Loucy (cell line): ENCODE data around the gene FAM222B.

Experiments
- H2AFZ ChIP-seq: fragments of 200-600 bp; sonication (generic); 2 replicates; pipeline ENCODE4 v1.6.0; 2016; ENCODE audit warnings: antibody characterized with exemption, mild to moderate bottlenecking, low read length, moderate library complexity
- H3F3A ChIP-seq: fragments of 200-600 bp; 2 replicates; pipeline ENCODE4 v1.6.0; 2016; ENCODE audit warnings: antibody characterized with exemption, low read depth, mild to moderate bottlenecking
- H3K27me3 ChIP-seq: fragments of 200-600 bp; sonication (generic); 2 replicates; pipeline ENCODE4 v1.6.1; 2014; ENCODE audit warnings: low read length, mild to moderate bottlenecking; ENCODE audit not compliant: insufficient read depth, poor library complexity, severe bottlenecking
- H3K36me3 ChIP-seq: fragments of 200-600 bp; sonication (generic); 2 replicates; pipeline ENCODE4 v1.6.1; 2016; ENCODE audit warnings: low read length; ENCODE audit not compliant: insufficient read depth
- H3K4me1 ChIP-seq: fragments of 200-600 bp; sonication (generic); 2 replicates; pipeline ENCODE4 v1.5.1; 2014; ENCODE audit warnings: low read length, mild to moderate bottlenecking; ENCODE audit not compliant: insufficient read depth, poor library complexity, severe bottlenecking
- H3K4me2 ChIP-seq: fragments of 200-600 bp; sonication (generic); 2 replicates; pipeline ENCODE4 v1.6.0; 2014; ENCODE audit warnings: antibody characterized with exemption, low read length, low read depth, mild to moderate bottlenecking; ENCODE audit not compliant: poor library complexity, severe bottlenecking
- H3K4me3 ChIP-seq: fragments of 200-600 bp; sonication (generic); 2 replicates; pipeline ENCODE4 v1.5.1; 2014; ENCODE audit warnings: low read length, mild to moderate bottlenecking, mixed read lengths; ENCODE audit not compliant: poor library complexity, severe bottlenecking
- H3K79me2 ChIP-seq: fragments of 200-600 bp; sonication (generic); 2 replicates; pipeline ENCODE4 v1.6.1; 2014; ENCODE audit warnings: low read length; ENCODE audit not compliant: insufficient read depth
- H3K9ac ChIP-seq: fragments of 200-600 bp; sonication (generic); 2 replicates; pipeline ENCODE4 v1.6.0; 2014; ENCODE audit warnings: mild to moderate bottlenecking, low read depth, low read length, moderate library complexity; ENCODE audit not compliant: poor library complexity, severe bottlenecking
- H3K9me2 ChIP-seq: fragments of 200-600 bp; sonication (generic); replicated peaks from 2 replicates; pipeline ENCODE4 v1.6.1; 2016; ENCODE audit warnings: low read depth, low read length, mixed read lengths
- H3K9me3 ChIP-seq: fragments of 200-600 bp; sonication (generic); 2 replicates; pipeline ENCODE4 v1.6.1; 2014; ENCODE audit warnings: mild to moderate bottlenecking, antibody characterized with exemption, low read length, low read depth; ENCODE audit not compliant: insufficient read depth
- H4K20me1 ChIP-seq: fragments of 200-600 bp; sonication (generic); 2 replicates; pipeline ENCODE4 v1.6.0; 2014; ENCODE audit warnings: antibody characterized with exemption, low read length, mild to moderate bottlenecking; ENCODE audit not compliant: insufficient read depth, poor library complexity, severe bottlenecking
- CTCF ChIP-seq: fragments of 200-600 bp; sonication (generic); conservative IDR thresholded peaks from 2 replicates; pipeline ENCODE4 v1.5.1; 2014; ENCODE audit warnings: mild to moderate bottlenecking, antibody characterized with exemption, low read length
- EZH2phosphoT487 ChIP-seq: fragments of 200-600 bp; IDR thresholded peaks from 2 replicates; pipeline ENCODE4 v1.6.1; 2018; ENCODE audit warnings: antibody characterized with exemption, mild to moderate bottlenecking, moderate library complexity, borderline replicate concordance

Gene FAM222B

GRCh38 chr17:28828294-28829040 lies 14.1 kb downstream of the FAM222B start:
- H3K4me3 ChIP-seq: no peak overlapping the region
- H3K4me1 ChIP-seq: no peaks in the 10 kb centered on the region
- H3K36me3 ChIP-seq: no peaks in the 10 kb centered on the region
- H2AFZ ChIP-seq: no peak overlapping the region
- H3K9ac ChIP-seq: no peak overlapping the region
- no peak for TF ChIP-seq EZH2phosphoT487
- no peak for TF ChIP-seq CTCF
- H3K27me3 ChIP-seq: no peaks in the 10 kb centered on the region
- H3K9me2 ChIP-seq: no peaks in the 10 kb centered on the region
- no peaks in the 10 kb centered on the region for H3F3A ChIP-seq
- H3K9me3 ChIP-seq: no peaks in the 10 kb centered on the region
- no peak overlapping the region for H3K4me2 ChIP-seq
- no peaks in the 10 kb centered on the region for H4K20me1 ChIP-seq
- peaks cover 55% of the 10 kb centered on the region for H3K79me2 ChIP-seq

GRCh38 chr17:28827672-28828071 lies 14.9 kb downstream of the FAM222B start:
- Histone ChIP-seq H4K20me1 (no peaks in the 10 kb centered on the region), H3K4me2 (no peak overlapping the region), H3K4me1 (no peaks in the 10 kb centered on the region), H3K4me3 (no peak overlapping the region), H3K9ac (no peak overlapping the region), H3F3A (no peaks in the 10 kb centered on the region), H3K36me3 (no peaks in the 10 kb centered on the region), H3K79me2 (peaks cover 58% of the 10 kb centered on the region), H3K9me3 (no peaks in the 10 kb centered on the region), H3K27me3 (no peaks in the 10 kb centered on the region), H3K9me2 (no peaks in the 10 kb centered on the region), H2AFZ (no peak overlapping the region)
- TF ChIP-seq CTCF: no peak
- no peak for TF ChIP-seq EZH2phosphoT487

- Histone ChIP-seq H3F3A (no peaks in the 10 kb centered on the region), H3K4me2 (no peak overlapping the region), H3K9me3 (no peaks in the 10 kb centered on the region), H3K9ac (no peak overlapping the region), H3K79me2 (peaks cover 63% of the 10 kb centered on the region), H3K4me3 (no peak overlapping the region), H3K27me3 (no peaks in the 10 kb centered on the region), H3K4me1 (no peaks in the 10 kb centered on the region), H3K36me3 (no peaks in the 10 kb centered on the region), H2AFZ (no peak overlapping the region), H3K9me2 (no peaks in the 10 kb centered on the region), H4K20me1 (no peaks in the 10 kb centered on the region)
- TF ChIP-seq CTCF: no peak
- TF ChIP-seq EZH2phosphoT487: no peak
Measured at GRCh38 chr17:28819582-28819981, 23.0 kb downstream of the FAM222B start.
